ENCODE measurements around the gene MED14.

Gene MED14

GRCh38 chrX:40698851-40699250, 36.5 kb downstream of the MED14 start:
- Histone ChIP-seq H2AFZ (ENCODE audit: low read depth) (no peak overlapping the region), H3K36me3 (ENCODE audit: insufficient read depth) (no peaks in the 10 kb centered on the region), H3K9ac (no peak overlapping the region), H3K79me2 (ENCODE audit: insufficient read depth, low read depth) (no peaks in the 10 kb centered on the region), H4K20me1 (ENCODE audit: insufficient read depth) (no peaks in the 10 kb centered on the region), H3K4me1 (ENCODE audit: low read depth, poor library complexity, severe bottlenecking) (no peaks in the 10 kb centered on the region), H3K27ac (no peak overlapping the region), H3K27me3 (ENCODE audit: insufficient read depth, low read depth) (no peaks in the 10 kb centered on the region), H3K4me2 (no peak overlapping the region), H3K4me3 (IDR thresholded peaks at IDR 0.05; ENCODE audit: insufficient read depth, low read depth, low read length) (no peak overlapping the region)
- TF ChIP-seq, protein P1, sequence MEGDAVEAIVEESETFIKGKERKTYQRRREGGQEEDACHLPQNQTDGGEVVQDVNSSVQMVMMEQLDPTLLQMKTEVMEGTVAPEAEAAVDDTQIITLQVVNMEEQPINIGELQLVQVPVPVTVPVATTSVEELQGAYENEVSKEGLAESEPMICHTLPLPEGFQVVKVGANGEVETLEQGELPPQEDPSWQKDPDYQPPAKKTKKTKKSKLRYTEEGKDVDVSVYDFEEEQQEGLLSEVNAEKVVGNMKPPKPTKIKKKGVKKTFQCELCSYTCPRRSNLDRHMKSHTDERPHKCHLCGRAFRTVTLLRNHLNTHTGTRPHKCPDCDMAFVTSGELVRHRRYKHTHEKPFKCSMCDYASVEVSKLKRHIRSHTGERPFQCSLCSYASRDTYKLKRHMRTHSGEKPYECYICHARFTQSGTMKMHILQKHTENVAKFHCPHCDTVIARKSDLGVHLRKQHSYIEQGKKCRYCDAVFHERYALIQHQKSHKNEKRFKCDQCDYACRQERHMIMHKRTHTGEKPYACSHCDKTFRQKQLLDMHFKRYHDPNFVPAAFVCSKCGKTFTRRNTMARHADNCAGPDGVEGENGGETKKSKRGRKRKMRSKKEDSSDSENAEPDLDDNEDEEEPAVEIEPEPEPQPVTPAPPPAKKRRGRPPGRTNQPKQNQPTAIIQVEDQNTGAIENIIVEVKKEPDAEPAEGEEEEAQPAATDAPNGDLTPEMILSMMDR (conservative IDR thresholded peaks at IDR 0.05; ENCODE audit: low read depth, low read length): no peak

- Histone ChIP-seq H3K4me1 (ENCODE audit: low read depth, poor library complexity, severe bottlenecking) (no peaks in the 10 kb centered on the region), H4K20me1 (ENCODE audit: insufficient read depth) (no peaks in the 10 kb centered on the region), H3K79me2 (ENCODE audit: insufficient read depth, low read depth) (no peaks in the 10 kb centered on the region), H3K4me3 (IDR thresholded peaks at IDR 0.05; ENCODE audit: insufficient read depth, low read depth, low read length) (no peak overlapping the region), H3K36me3 (ENCODE audit: insufficient read depth) (no peaks in the 10 kb centered on the region), H3K27ac (no peak overlapping the region), H2AFZ (ENCODE audit: low read depth) (no peak overlapping the region), H3K4me2 (no peak overlapping the region), H3K27me3 (ENCODE audit: insufficient read depth, low read depth) (no peaks in the 10 kb centered on the region), H3K9ac (no peak overlapping the region)
- TF ChIP-seq, protein P1 (conservative IDR thresholded peaks at IDR 0.05; ENCODE audit: low read depth, low read length): no peak
Observed at GRCh38 chrX:40694802-40695201, 40.5 kb downstream of the MED14 start.

DNA sequence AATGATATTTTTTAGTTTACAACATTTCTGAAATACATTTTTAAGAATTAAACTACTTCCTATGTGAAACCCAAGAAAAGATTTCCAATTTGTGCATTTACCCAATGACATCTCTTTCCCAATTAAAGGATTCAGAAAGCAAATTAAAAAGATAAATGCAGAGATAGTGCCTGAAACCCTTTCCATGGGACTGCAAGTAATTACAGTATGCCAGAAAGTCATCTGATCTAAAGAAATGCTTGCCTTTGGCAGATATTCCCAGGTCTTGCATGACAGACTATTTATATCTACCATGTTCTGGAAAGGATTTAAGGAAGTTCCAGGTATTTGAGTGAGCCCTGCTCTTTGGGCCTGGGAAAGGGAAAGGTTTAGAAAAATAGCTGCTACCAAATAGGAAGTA, 46.4 kb downstream of the MED14 start:
- TF ChIP-seq, protein P1 (conservative IDR thresholded peaks at IDR 0.05; ENCODE audit: low read depth, low read length): no peak
- no peaks in the 10 kb centered on the region for H3K4me1 ChIP-seq (ENCODE audit: low read depth, poor library complexity, severe bottlenecking)
- H3K27ac ChIP-seq: no peak overlapping the region
- no peaks in the 10 kb centered on the region for H3K79me2 ChIP-seq (ENCODE audit: insufficient read depth, low read depth)
- no peak overlapping the region for H3K9ac ChIP-seq
- no peak overlapping the region for H3K4me3 ChIP-seq (IDR thresholded peaks at IDR 0.05; ENCODE audit: insufficient read depth, low read depth, low read length)
- H4K20me1 ChIP-seq (ENCODE audit: insufficient read depth): no peaks in the 10 kb centered on the region
- no peaks in the 10 kb centered on the region for H3K27me3 ChIP-seq (ENCODE audit: insufficient read depth, low read depth)
- H3K4me2 ChIP-seq: no peak overlapping the region
- H3K36me3 ChIP-seq (ENCODE audit: insufficient read depth): no peaks in the 10 kb centered on the region
- H2AFZ ChIP-seq (ENCODE audit: low read depth): no peak overlapping the region

DNA sequence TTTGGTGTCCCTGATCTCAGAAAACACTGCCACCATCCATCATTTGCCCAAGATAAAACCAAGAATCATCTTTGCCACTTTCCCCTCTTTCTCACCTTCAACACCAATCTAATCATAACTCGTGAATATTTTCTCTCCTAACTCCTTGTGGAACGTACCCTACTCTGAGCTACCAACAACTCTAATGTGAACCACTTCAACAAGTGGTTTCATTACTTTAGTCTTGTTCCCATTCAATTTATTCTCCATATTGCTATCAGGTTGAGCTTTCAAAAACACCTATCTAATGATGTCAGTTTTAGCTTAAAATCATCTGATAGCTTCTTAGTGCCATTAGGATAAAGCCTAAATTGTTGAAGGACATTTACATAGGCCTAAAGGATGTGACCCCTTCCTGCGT, 48.2 kb downstream of the MED14 start:
- Histone ChIP-seq H3K4me2 (no peak overlapping the region), H3K79me2 (ENCODE audit: insufficient read depth, low read depth) (no peaks in the 10 kb centered on the region), H3K27ac (no peak overlapping the region), H2AFZ (ENCODE audit: low read depth) (no peak overlapping the region), H3K9ac (no peak overlapping the region), H3K4me1 (ENCODE audit: low read depth, poor library complexity, severe bottlenecking) (no peaks in the 10 kb centered on the region), H4K20me1 (ENCODE audit: insufficient read depth) (no peaks in the 10 kb centered on the region), H3K36me3 (ENCODE audit: insufficient read depth) (no peaks in the 10 kb centered on the region), H3K4me3 (IDR thresholded peaks at IDR 0.05; ENCODE audit: insufficient read depth, low read depth, low read length) (no peak overlapping the region), H3K27me3 (ENCODE audit: insufficient read depth, low read depth) (no peaks in the 10 kb centered on the region)
- TF ChIP-seq, protein P1 (conservative IDR thresholded peaks at IDR 0.05; ENCODE audit: low read depth, low read length): no peak
